ENCODE results near the gene CCL16. TPM values are rescaled to one million over a fixed set of nuclear protein-coding genes. Genes with fewer than 3 reads are reported as not detected.
A peak's percentile ranks its signal among the peaks of the same experiment; 100 is the strongest.

The CCL16 gene
- total and polyA plus RNA-seq, 2 experiments from 2014 or later = not detected

GRCh38 chr17:35969558-35970380 lies 11.5 kb downstream of the CCL16 start:
- Histone ChIP-seq H3K4me1 (ENCODE audit: insufficient read depth) (0 out of 2 replicates have a peak, but pooled peaks cover 4% of the 10 kb centered on the region), H3K36me3 (ENCODE audit: insufficient read depth) (no peaks in the 10 kb centered on the region), H3K79me2 (replicated peaks; ENCODE audit: insufficient read depth) (no peaks in the 10 kb centered on the region), H3K27me3 (ENCODE audit: insufficient read depth) (no peaks in the 10 kb centered on the region), H3K4me3 (no peak overlapping the region), H4K20me1 (replicated peaks; ENCODE audit: insufficient read depth) (no peaks in the 10 kb centered on the region), H3K27ac (ENCODE audit: low read depth) (no peak overlapping the region), H3K4me2 (no peak overlapping the region), H2AFZ (peak overlapping the region; percentile 60; the same call in 1 of the 2 replicates), H3K9me2 (ENCODE audit: insufficient read depth) (no peaks in the 10 kb centered on the region), H3F3A (replicated peaks; ENCODE audit: low read depth) (no peaks in the 10 kb centered on the region)
- no peak overlapping the region for H3K4me3 Mint-ChIP-seq
- no peaks in the 10 kb centered on the region for H3K9me3 Mint-ChIP-seq
- no peak for TF ChIP-seq EZH2 (IDR thresholded peaks at IDR 0.05; ENCODE audit: low read depth, unreplicated experiment)
- peak; percentile 76 to 88 for TF ChIP-seq CTCF (conservative IDR thresholded peaks at IDR 0.05; ENCODE audit: low read depth in 2 of 2)
- TF ChIP-seq CREB1 (CRISPR knock-in tag; IDR thresholded peaks at IDR 0.05; ENCODE audit: low read depth) = no peak
- no peak for TF ChIP-seq POLR2AphosphoS5 (IDR thresholded peaks at IDR 0.05; ENCODE audit: low read depth)
- no peak for TF ChIP-seq ZNF114 (CRISPR knock-in tag; IDR thresholded peaks at IDR 0.05)
- no peak for TF ChIP-seq NANOG (IDR thresholded peaks at IDR 0.05; ENCODE audit: borderline replicate concordance)
- TF ChIP-seq ZNF462 (CRISPR knock-in tag; IDR thresholded peaks at IDR 0.05) = no peak
- peaks cover 2% of the 10 kb centered on the region for H3K27me3 Mint-ChIP-seq (ENCODE audit: insufficient read depth, low read depth, poor library complexity)
- H3K4me1 Mint-ChIP-seq = peaks cover 3% of the 10 kb centered on the region; the same call in 1 of the 3 replicates
- H3K27ac Mint-ChIP-seq = peak overlapping the region; percentile 56; the same call in 1 of the 2 replicates
- ATAC-seq = peak; percentile 95
- peak; percentile 93 for DNase-seq (ENCODE audit: low spot score)
- no peaks in the 10 kb centered on the region for H3K36me3 Mint-ChIP-seq (ENCODE audit: low read depth)
